HEK293T (cell line): ENCODE data around the gene TMC4.

Experiments used
- CTCF ChIA-PET: fragments of 350-600 bp; formaldehyde crosslinking; extraction: SDS; loops from one replicate; lab custom pipeline; 2021; ENCODE audit warnings: antibody characterized with exemption, inconsistent platforms; lab: Yijun Ruan, JAX
- POLR2A ChIA-PET: fragments of 350-600 bp; formaldehyde crosslinking; extraction: SDS; loops from one replicate; lab custom pipeline; 2020; ENCODE audit warnings: antibody characterized with exemption, inconsistent platforms; lab: Yijun Ruan, JAX
- DNase-seq: peaks from one replicate; pipeline ENCODE4 v3.0.0; 2012; ENCODE audit warnings: mixed read lengths; ENCODE audit errors: extremely low spot score
- ARNT ChIP-seq: fragments of 450-650 bp; IDR thresholded peaks from 2 replicates; pipeline ENCODE4 v1.6.1; 2017; ENCODE audit warnings: mild to moderate bottlenecking
- BHLHE40 ChIP-seq: fragments of 450-650 bp; IDR thresholded peaks from 2 replicates; pipeline ENCODE4 v1.6.1; 2016; ENCODE audit warnings: mild to moderate bottlenecking, moderate library complexity, borderline replicate concordance
- CTBP1 ChIP-seq: fragments of 450-650 bp; IDR thresholded peaks from 2 replicates; pipeline ENCODE4 v1.6.1; 2016; ENCODE audit warnings: borderline replicate concordance
- ELF4 ChIP-seq: fragments of 450-650 bp; IDR thresholded peaks from 2 replicates; pipeline ENCODE4 v1.6.1; 2017; ENCODE audit warnings: antibody characterized with exemption
- FOXA1 ChIP-seq: fragments of 450-650 bp; IDR thresholded peaks from 2 replicates; pipeline ENCODE4 v1.6.1; 2016; ENCODE audit warnings: mild to moderate bottlenecking
- FOXK2 ChIP-seq: fragments of 450-650 bp; IDR thresholded peaks from 2 replicates; pipeline ENCODE4 v1.6.1; 2016; ENCODE audit warnings: mild to moderate bottlenecking
- FOXM1 ChIP-seq: fragments of 450-650 bp; IDR thresholded peaks from 2 replicates; pipeline ENCODE4 v1.6.1; 2017; ENCODE audit warnings: mild to moderate bottlenecking, borderline replicate concordance
- HDGF ChIP-seq: fragments of 450-650 bp; IDR thresholded peaks from 2 replicates; pipeline ENCODE4 v1.6.1; 2017; ENCODE audit warnings: antibody characterized with exemption, borderline replicate concordance
- L3MBTL2 ChIP-seq: fragments of 450-650 bp; conservative IDR thresholded peaks from 2 replicates; pipeline ENCODE4 v1.6.1; 2016; ENCODE audit warnings: mild to moderate bottlenecking
- LEF1 ChIP-seq: fragments of 450-650 bp; IDR thresholded peaks from 2 replicates; pipeline ENCODE4 v1.6.1; 2017; ENCODE audit warnings: mild to moderate bottlenecking, borderline replicate concordance
- NFRKB ChIP-seq: fragments of 450-650 bp; IDR thresholded peaks from 2 replicates; pipeline ENCODE4 v1.6.1; 2016; ENCODE audit warnings: mild to moderate bottlenecking, moderate library complexity
- SP1 ChIP-seq: fragments of 450-650 bp; IDR thresholded peaks from 2 replicates; pipeline ENCODE4 v1.6.1; 2017
- SUZ12 ChIP-seq: fragments of 450-650 bp; IDR thresholded peaks from 2 replicates; pipeline ENCODE4 v1.6.1; 2016; ENCODE audit warnings: mild to moderate bottlenecking
- TARDBP ChIP-seq: fragments of 450-650 bp; IDR thresholded peaks from 2 replicates; pipeline ENCODE4 v1.6.1; 2016
- ZNF384 ChIP-seq: fragments of 450-650 bp; IDR thresholded peaks from 2 replicates; pipeline ENCODE4 v1.6.1; 2016
- TF ChIP-seq, protein P1 (sequence below): fragments of 450-650 bp; IDR thresholded peaks from 2 replicates; pipeline ENCODE4 v1.6.1; 2016

The TMC4 gene

GRCh38 chr19:54133312-54133956 is 39.5 kb downstream of the TMC4 start:
- POLR2A ChIA-PET, result no interaction called here

GRCh38 chr19:54129617-54129996 is 43.4 kb downstream of the TMC4 start:
- DNase-seq, result no peak
- CTCF ChIA-PET, result no interaction called here
- TF ChIP-seq TARDBP (no peak), LEF1 (no peak), CTBP1 (no peak), ELF4 (no peak), FOXA1 (no peak), SP1 (no peak), HDGF (no peak), ZNF384 (no peak), L3MBTL2 (no peak), FOXM1 (no peak), FOXK2 (no peak), NFRKB (no peak), SUZ12 (no peak), BHLHE40 (no peak), ARNT (no peak)
- TF ChIP-seq, protein P1, sequence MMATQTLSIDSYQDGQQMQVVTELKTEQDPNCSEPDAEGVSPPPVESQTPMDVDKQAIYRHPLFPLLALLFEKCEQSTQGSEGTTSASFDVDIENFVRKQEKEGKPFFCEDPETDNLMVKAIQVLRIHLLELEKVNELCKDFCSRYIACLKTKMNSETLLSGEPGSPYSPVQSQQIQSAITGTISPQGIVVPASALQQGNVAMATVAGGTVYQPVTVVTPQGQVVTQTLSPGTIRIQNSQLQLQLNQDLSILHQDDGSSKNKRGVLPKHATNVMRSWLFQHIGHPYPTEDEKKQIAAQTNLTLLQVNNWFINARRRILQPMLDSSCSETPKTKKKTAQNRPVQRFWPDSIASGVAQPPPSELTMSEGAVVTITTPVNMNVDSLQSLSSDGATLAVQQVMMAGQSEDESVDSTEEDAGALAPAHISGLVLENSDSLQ, result no peak
- POLR2A ChIA-PET, result no interaction called here

More at GRCh38 chr19:54133312-54133956, 39.5 kb downstream of the TMC4 start:
- DNase-seq, result no peak
- TF ChIP-seq ZNF384, result no peak
- TF ChIP-seq NFRKB, result no peak
- TF ChIP-seq L3MBTL2, result no peak
- no peak for TF ChIP-seq TARDBP
- TF ChIP-seq ELF4, result no peak
- TF ChIP-seq SP1, result no peak
- no peak for TF ChIP-seq FOXA1
- TF ChIP-seq ARNT, result no peak
- TF ChIP-seq, protein P1, result no peak
- CTCF ChIA-PET, result no interaction called here

DNA sequence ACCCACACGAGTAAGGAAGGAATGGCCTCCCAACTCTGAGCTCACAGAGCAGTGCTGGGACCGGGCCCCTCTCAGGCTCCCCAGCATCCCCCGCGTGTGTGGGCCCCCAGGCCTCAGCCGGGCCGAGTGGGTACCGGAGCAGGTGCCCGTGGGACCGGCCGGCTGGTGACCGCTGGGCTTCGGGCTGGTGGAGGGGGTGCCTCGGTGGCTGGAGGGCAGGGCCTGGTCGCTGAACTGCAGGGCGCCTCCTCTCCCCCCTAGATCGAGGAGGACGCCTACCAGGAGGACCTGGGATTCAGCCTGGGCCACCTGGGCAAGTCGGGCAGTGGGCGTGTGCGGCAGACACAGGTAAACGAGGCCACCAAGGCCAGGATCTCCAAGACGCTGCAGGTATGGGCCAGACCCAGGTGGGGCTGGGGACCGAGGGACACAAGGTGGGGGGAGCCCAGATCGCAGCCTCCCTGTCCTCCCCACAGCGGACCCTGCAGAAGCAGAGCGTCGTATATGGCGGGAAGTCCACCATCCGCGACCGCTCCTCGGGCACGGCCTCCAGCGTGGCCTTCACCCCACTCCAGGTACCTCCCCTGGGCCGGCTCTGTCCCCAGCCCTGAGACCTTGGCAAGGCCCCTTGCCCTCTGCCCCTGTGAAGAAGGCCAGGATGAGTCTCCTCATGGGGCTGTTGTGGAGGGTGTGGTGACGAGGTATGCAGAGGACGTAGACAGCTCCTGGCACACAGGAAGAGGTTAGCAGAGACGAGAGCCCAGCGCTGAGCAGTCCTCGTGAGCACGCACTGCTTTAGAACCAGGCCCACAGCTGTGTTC is 44.0 kb downstream of the TMC4 start:
- ChIA-PET POLR2A (no interaction called here), CTCF (no interaction called here)
- DNase-seq, result no peak
- TF ChIP-seq SUZ12 (no peak), L3MBTL2 (no peak)

DNA sequence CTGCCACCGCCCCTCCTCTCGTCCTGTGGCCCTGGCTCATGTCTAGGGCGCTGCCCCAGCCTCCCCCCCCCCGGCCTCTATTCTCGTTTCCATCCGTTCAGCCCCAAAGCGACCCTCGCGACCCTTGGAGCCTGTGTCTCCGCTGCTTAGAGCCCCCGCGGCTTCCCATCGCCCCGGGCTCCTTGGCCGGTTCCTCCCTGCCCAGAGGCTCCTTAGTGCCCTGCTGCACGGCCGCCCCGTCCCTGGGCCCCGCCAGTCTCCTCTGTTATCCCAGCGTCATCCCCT is 44.6 kb downstream of the TMC4 start:
- CTCF ChIA-PET, result no interaction called here
- no peak for DNase-seq
- POLR2A ChIA-PET, result no interaction called here
- TF ChIP-seq NFRKB (no peak), SP1 (no peak), BHLHE40 (no peak)

- CTCF ChIA-PET, result no interaction called here
- POLR2A ChIA-PET, result interaction anchor here (2.0 kb wide), 1 partner anchor 9 kb away, joined by 5 read pairs; the partner anchor contains the start of gene CNOT3
- no peak for DNase-seq
- TF ChIP-seq NFRKB (no peak), ZNF384 (no peak), TARDBP (no peak), FOXM1 (no peak), BHLHE40 (no peak), FOXA1 (no peak), FOXK2 (no peak), CTBP1 (no peak), LEF1 (no peak)
These were observed 45.1 kb downstream of the TMC4 start for GRCh38 chr19:54127688-54128440.

GRCh38 chr19:54125713-54126112 is 47.2 kb downstream of the TMC4 start:
- no peak for DNase-seq
- TF ChIP-seq LEF1 (no peak), ELF4 (no peak), ZNF384 (no peak), CTBP1 (no peak), BHLHE40 (no peak), FOXA1 (no peak), HDGF (no peak), ARNT (no peak), SP1 (no peak), SUZ12 (no peak), NFRKB (no peak), L3MBTL2 (no peak), TARDBP (no peak), FOXM1 (no peak)
- POLR2A ChIA-PET, result interaction anchor here (1.2 to 2.0 kb wide), 2 partner anchors 10 to 11 kb away, joined by 3 to 5 read pairs; partner anchors contain the start of genes CNOT3, PRPF31 and TFPT
- CTCF ChIA-PET, result no interaction called here
